Osteoblast (primary cell): ENCODE results near the gene SIX5. TPM values are rescaled to one million over a fixed set of nuclear protein-coding genes. Genes with fewer than 3 reads are reported as not detected.

Experiments used
- DNase-seq: peaks from one replicate; pipeline ENCODE4 v3.0.0; 2011; ENCODE audit warnings: low spot score, mixed read lengths; ENCODE audit not compliant: insufficient read length; ENCODE audit errors: missing footprints
- H2AFZ ChIP-seq: 2 replicates; pipeline ENCODE4 v1.6.0; 2011; ENCODE audit warnings: mild to moderate bottlenecking, low read length
- H3K27ac ChIP-seq: 2 replicates; pipeline ENCODE4 v1.5.1; 2011; ENCODE audit warnings: mild to moderate bottlenecking, low read depth, low read length, moderate library complexity
- H3K27me3 ChIP-seq: 2 replicates; pipeline ENCODE4 v1.6.0; 2012; ENCODE audit warnings: mild to moderate bottlenecking, control low read depth, inconsistent platforms, low read length, moderate library complexity; ENCODE audit not compliant: insufficient read depth
- H3K36me3 ChIP-seq: 2 replicates; pipeline ENCODE4 v1.5.1; 2011; ENCODE audit warnings: mild to moderate bottlenecking, low read length, control low read depth, moderate library complexity; ENCODE audit not compliant: insufficient read depth
- H3K4me1 ChIP-seq: 2 replicates; pipeline ENCODE4 v1.5.1; 2011; ENCODE audit warnings: mild to moderate bottlenecking, low read length, control low read depth, moderate library complexity; ENCODE audit not compliant: insufficient read depth
- H3K4me2 ChIP-seq: 2 replicates; pipeline ENCODE4 v1.6.0; 2011; ENCODE audit warnings: mild to moderate bottlenecking, low read length; ENCODE audit not compliant: insufficient read depth
- H3K4me3 ChIP-seq: fragments of 200-600 bp; sonication (generic); 3 replicates; pipeline ENCODE4 v1.5.1; 2012; ENCODE audit warnings: mild to moderate bottlenecking, low read length, inconsistent platforms; ENCODE audit not compliant: insufficient read depth
- H3K79me2 ChIP-seq: 2 replicates; pipeline ENCODE4 v1.6.0; 2012; ENCODE audit warnings: mild to moderate bottlenecking, low read length, control low read depth, inconsistent platforms; ENCODE audit not compliant: insufficient read depth
- H3K9me3 ChIP-seq: 2 replicates; pipeline ENCODE4 v1.5.1; 2011; ENCODE audit warnings: low read depth, low read length, control low read depth
- H4K20me1 ChIP-seq: 2 replicates; pipeline ENCODE4 v1.6.0; 2012; ENCODE audit warnings: mild to moderate bottlenecking, low read length, control low read depth; ENCODE audit not compliant: insufficient read depth
- total RNA-seq: library from RNA; depleted of rRNA; stranded (reverse); fragments of >200 nt; gene quantifications from 2 replicates; pipeline ENCODE4 v1.2.3, GENCODE V29; 2012
- TF ChIP-seq, protein P1 (sequence below): IDR thresholded peaks from 2 replicates; pipeline ENCODE4 v1.5.1; 2011; ENCODE audit warnings: mild to moderate bottlenecking, low read depth, low read length, moderate library complexity; ENCODE audit errors: extremely low read depth

SIX5 gene
- total RNA-seq, 1 donor = 11.6 TPM

DNA sequence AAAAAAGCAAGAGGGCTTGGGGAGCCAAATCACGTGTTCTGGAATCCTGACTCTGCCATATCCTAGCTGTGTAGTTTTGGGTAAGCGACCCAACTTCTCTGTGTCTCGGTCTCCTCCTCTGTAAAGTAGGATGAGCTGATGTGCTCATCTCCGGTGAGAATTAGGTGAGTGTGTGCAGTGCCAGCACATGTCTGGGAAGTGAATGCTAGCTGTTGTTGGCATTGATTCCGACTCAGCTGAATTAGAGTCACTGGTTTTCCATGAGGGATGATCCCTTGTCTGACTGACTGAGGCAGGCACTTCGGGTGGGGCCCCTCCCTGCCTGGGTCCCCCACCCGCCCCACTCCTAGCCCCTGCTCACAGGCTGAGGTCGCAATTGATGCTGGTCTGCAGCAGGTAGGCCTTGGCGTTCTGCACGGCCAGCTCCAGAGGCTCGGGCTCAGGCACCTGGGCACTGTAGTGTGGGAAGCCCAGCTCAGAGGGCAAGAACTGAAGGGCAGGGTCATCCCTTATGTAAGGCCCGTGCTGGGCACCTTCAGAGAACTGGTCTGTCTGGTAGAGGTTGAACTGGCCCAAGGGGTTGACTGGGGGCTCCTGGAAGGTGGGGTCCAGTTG lies 45.2 kb upstream of the SIX5 start:
- Histone ChIP-seq H3K9me3 (no peaks in the 10 kb centered on the region), H3K4me1 (peaks cover 17% of the 10 kb centered on the region), H3K27me3 (no peaks in the 10 kb centered on the region), H3K36me3 (peaks cover 6% of the 10 kb centered on the region), H3K79me2 (no peaks in the 10 kb centered on the region), H3K4me3 (no peak overlapping the region), H3K27ac (no peak overlapping the region), H2AFZ (no peak overlapping the region), H4K20me1 (peaks cover 3% of the 10 kb centered on the region), H3K4me2 (no peak overlapping the region)
- DNase-seq = peak; percentile 73
- TF ChIP-seq, protein P1, sequence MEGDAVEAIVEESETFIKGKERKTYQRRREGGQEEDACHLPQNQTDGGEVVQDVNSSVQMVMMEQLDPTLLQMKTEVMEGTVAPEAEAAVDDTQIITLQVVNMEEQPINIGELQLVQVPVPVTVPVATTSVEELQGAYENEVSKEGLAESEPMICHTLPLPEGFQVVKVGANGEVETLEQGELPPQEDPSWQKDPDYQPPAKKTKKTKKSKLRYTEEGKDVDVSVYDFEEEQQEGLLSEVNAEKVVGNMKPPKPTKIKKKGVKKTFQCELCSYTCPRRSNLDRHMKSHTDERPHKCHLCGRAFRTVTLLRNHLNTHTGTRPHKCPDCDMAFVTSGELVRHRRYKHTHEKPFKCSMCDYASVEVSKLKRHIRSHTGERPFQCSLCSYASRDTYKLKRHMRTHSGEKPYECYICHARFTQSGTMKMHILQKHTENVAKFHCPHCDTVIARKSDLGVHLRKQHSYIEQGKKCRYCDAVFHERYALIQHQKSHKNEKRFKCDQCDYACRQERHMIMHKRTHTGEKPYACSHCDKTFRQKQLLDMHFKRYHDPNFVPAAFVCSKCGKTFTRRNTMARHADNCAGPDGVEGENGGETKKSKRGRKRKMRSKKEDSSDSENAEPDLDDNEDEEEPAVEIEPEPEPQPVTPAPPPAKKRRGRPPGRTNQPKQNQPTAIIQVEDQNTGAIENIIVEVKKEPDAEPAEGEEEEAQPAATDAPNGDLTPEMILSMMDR = no peak

DNA sequence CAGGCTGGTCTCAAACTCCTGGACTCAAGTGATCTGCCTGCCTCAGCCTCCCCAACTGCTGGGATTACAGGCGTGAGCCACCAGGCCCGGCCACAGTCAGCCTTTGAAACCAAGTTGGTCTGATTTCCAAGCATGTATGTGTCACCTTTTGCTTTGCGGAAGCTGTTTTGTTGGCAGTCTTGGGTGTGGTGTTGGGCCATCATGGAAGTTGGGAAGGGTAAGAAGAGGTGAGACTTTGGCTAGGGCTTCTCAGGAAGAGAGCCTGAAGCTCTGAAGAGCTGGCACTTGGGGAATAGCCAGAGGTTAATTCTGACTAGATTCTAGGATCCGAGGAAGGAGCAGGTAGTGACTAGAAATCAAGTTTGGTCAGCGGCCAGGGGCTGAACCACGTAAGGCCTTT lies 43.2 kb upstream of the SIX5 start:
- peaks cover 6% of the 10 kb centered on the region for H3K36me3 ChIP-seq
- no peak overlapping the region for H3K4me3 ChIP-seq
- TF ChIP-seq, protein P1 = no peak
- H3K27ac ChIP-seq = no peak overlapping the region
- no peaks in the 10 kb centered on the region for H3K9me3 ChIP-seq
- peak; percentile 51 for DNase-seq
- no peak overlapping the region for H3K4me2 ChIP-seq
- no peaks in the 10 kb centered on the region for H3K27me3 ChIP-seq
- peaks cover 18% of the 10 kb centered on the region for H3K4me1 ChIP-seq
- H4K20me1 ChIP-seq = peaks cover 3% of the 10 kb centered on the region
- no peaks in the 10 kb centered on the region for H3K79me2 ChIP-seq
- no peak overlapping the region for H2AFZ ChIP-seq

DNA sequence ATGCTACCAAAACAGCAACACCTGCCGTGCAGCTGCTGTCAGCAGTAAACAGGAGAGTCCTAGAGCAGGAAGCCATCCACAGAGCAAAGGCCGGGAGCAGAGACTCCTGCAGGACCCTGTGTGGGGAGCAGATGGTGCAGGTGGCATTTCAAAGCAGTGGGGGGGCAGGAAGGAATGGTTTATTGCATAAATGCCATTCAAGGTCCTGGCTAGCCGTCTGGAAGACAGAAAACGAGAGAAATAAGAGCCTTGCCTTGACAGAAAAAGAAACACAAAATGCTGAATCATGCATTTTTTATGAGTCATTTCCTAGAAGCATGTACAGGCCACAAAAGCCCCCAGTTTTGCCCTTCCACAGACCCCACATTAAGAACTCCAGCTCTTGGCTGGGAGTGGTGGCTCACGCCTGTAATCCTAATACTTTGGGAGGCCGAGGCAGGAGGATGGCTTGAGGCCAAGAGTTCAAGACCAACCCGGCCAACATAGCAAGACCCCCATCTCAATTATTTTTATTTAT lies 40.6 kb upstream of the SIX5 start:
- Histone ChIP-seq H2AFZ (peak overlapping the region; percentile 71), H3K4me1 (peaks cover 18% of the 10 kb centered on the region), H4K20me1 (no peaks in the 10 kb centered on the region), H3K27me3 (no peaks in the 10 kb centered on the region), H3K4me3 (peak overlapping the region; percentile 15), H3K4me2 (peak overlapping the region; percentile 75), H3K79me2 (no peaks in the 10 kb centered on the region), H3K36me3 (peaks cover 2% of the 10 kb centered on the region), H3K27ac (peak overlapping the region; percentile 39), H3K9me3 (no peaks in the 10 kb centered on the region)
- TF ChIP-seq, protein P1 = no peak
- DNase-seq = peak; percentile 90

DNA sequence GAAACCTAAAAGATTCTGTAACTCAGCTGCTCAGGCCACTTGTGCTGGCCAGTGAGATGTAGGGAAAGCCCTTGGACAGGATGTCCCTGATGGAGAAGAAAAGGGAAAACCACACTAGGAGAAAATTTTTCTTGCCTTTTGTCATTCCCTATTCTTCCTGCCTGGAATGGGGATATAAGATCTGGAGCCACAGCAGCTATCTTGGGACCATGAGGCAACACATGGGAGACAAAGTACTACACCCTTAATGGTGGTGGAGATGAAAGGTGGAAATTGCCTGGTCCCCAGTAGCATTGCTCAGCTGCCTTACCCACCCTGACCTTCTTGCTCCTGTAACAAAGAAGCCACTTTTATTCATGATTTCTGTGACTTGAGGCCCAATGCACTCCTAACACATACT lies 36.7 kb upstream of the SIX5 start:
- Histone ChIP-seq H3K4me1 (peaks cover 12% of the 10 kb centered on the region), H3K27me3 (no peaks in the 10 kb centered on the region), H2AFZ (no peak overlapping the region), H3K36me3 (no peaks in the 10 kb centered on the region), H3K79me2 (no peaks in the 10 kb centered on the region), H3K4me2 (no peak overlapping the region), H3K27ac (no peak overlapping the region), H3K9me3 (no peaks in the 10 kb centered on the region), H4K20me1 (no peaks in the 10 kb centered on the region), H3K4me3 (no peak overlapping the region)
- peak; percentile 37 for DNase-seq
- TF ChIP-seq, protein P1 = no peak
